ENCODE results near the gene TRIP12. TPM values are rescaled to one million over a fixed set of nuclear protein-coding genes. Genes with fewer than 3 reads are reported as not detected.
"Not testable (repeated sequence)": the region's sequence is repeated elsewhere in the genome, so short reads cannot be mapped to it uniquely, and the experiment has no call there.

The TRIP12 gene
- total RNA-seq (ENCODE audit: low replicate concordance): 151 and 210 TPM in 2 replicates

DNA sequence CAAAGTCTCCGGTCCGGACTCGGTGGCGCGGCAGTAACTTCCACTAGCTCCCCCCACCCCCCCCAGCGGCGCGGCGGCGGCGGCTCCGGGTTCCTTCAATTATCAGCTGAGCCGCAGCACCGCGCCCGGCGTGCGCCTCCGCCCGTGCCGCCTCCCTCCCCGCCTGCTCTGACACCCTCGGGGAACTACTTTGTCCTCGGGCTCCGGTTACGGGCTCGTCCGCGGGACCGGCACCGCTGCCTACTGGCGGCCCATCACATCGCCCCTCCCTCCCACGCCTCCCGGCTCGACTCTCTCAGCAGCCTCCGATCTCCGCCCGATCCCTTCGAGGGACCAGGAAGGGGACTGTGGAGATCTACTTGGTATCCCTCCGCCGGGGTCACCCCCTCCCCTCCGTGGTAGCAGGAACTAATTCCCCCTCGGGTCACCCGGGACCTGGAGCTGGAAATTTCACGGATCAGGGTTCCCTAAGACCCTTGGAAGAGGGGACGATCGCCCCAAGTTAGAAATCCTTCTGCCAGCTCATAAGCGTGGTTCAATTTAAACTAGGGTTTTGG lies at the start of gene TRIP12:
Gene TRIP12, minus strand, starts transcription at position 118 of the 557 bp plus-strand sequence. CDS start 41,930 bp downstream, outside the sequence.
- peak within 1 kb of the TSS; percentile 91 for H3K4me3 ChIP-seq (ENCODE audit: low read depth, low read length)
- TF ChIP-seq, protein P1, sequence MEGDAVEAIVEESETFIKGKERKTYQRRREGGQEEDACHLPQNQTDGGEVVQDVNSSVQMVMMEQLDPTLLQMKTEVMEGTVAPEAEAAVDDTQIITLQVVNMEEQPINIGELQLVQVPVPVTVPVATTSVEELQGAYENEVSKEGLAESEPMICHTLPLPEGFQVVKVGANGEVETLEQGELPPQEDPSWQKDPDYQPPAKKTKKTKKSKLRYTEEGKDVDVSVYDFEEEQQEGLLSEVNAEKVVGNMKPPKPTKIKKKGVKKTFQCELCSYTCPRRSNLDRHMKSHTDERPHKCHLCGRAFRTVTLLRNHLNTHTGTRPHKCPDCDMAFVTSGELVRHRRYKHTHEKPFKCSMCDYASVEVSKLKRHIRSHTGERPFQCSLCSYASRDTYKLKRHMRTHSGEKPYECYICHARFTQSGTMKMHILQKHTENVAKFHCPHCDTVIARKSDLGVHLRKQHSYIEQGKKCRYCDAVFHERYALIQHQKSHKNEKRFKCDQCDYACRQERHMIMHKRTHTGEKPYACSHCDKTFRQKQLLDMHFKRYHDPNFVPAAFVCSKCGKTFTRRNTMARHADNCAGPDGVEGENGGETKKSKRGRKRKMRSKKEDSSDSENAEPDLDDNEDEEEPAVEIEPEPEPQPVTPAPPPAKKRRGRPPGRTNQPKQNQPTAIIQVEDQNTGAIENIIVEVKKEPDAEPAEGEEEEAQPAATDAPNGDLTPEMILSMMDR (IDR thresholded peaks at IDR 0.05; ENCODE audit: insufficient read depth, low read length): no peak
- peak; percentile 97 for DNase-seq (ENCODE audit: low read depth)

DNA sequence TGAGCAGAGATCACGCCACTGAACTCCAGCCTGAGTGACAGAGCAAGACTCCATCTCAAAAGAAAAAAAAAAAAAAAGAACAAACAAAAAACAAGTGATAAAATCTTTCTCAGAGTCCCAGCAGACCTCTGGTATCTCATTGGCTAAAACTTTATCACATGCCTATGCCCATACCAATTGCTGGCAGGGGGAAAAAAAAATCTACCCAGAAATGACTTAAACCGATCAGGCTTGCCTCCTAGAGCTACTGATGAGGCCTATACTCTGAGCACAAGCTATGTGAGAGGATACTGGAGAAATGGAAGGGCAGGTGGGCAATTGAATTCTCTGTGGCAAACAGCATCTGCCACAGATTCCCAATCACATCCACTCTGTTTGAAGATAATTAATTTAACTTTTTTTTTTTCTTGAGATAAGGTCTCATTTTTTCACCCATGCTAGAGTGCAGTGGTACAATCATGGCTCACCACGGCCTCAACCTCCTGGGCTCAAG lies 49.5 kb upstream of the TRIP12 start:
- DNase-seq (ENCODE audit: low read depth): no peak
- H3K4me3 ChIP-seq (ENCODE audit: low read depth, low read length): no peak overlapping the region
- TF ChIP-seq, protein P1 (IDR thresholded peaks at IDR 0.05; ENCODE audit: insufficient read depth, low read length): no peak

- no peak for DNase-seq (ENCODE audit: low read depth)
- no peak overlapping the region for H3K4me3 ChIP-seq (ENCODE audit: low read depth, low read length)
- TF ChIP-seq, protein P1 (IDR thresholded peaks at IDR 0.05; ENCODE audit: insufficient read depth, low read length): no peak
Observed at GRCh38 chr2:229970406-229970805, 48.6 kb upstream of the TRIP12 start.

- DNase-seq (ENCODE audit: low read depth): no peak
- no peak overlapping the region for H3K4me3 ChIP-seq (ENCODE audit: low read depth, low read length)
- TF ChIP-seq, protein P1 (IDR thresholded peaks at IDR 0.05; ENCODE audit: insufficient read depth, low read length): no peak
Observed at GRCh38 chr2:229969921-229970320, 48.1 kb upstream of the TRIP12 start.

GRCh38 chr2:229963596-229963995 lies 41.8 kb upstream of the TRIP12 start:
- H3K4me3 ChIP-seq (ENCODE audit: low read depth, low read length): not testable (repeated sequence)
- peak; percentile 8 for DNase-seq (ENCODE audit: low read depth)

DNA sequence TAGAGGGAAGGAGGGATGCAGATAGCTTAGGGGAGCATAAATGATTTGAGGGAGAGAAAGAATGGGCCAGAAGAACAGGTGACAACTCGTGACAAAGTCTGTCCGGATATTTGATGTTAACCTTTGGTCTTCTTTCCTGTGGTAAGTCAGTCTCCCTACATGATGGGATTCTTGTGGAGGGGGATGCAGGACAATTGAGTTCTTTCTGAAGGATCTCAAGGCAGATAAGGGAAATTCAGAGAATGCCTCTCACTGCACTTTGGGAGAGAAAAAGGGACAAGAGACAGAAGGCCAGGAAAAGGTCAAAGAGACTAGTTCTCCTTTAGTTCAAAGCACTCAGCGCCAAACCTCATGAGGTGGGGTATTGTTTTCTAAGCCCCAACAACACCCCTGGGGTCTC lies 34.7 kb upstream of the TRIP12 start:
- H3K4me3 ChIP-seq (ENCODE audit: low read depth, low read length): no peak overlapping the region
- TF ChIP-seq, protein P1 (IDR thresholded peaks at IDR 0.05; ENCODE audit: insufficient read depth, low read length): no peak
- DNase-seq (ENCODE audit: low read depth): no peak

DNA sequence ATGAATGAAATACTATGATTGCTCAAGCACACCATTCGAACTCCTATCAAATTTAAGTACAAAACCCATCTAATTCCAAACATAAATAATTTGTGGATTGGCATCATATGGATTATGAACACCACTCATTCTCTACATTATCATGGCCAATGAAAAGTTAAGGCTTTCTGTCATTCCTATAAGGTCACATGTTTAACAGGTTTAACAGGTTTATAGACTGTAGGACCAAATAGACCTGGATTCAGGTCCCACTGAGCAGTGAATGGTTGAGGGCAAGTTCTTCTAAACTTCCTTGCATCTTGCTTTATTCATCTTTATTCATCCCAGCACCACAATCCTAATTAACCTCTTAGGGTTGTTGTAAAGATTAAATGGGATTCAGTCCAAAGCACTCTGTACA lies 33.9 kb upstream of the TRIP12 start:
- TF ChIP-seq, protein P1 (IDR thresholded peaks at IDR 0.05; ENCODE audit: insufficient read depth, low read length): no peak
- DNase-seq (ENCODE audit: low read depth): no peak
- no peak overlapping the region for H3K4me3 ChIP-seq (ENCODE audit: low read depth, low read length)
